Suppressor macrophage treated with lipopolysaccharide for 1 hour (primary cell): Measurements from ENCODE around the gene TIPIN.
"Not testable (repeated sequence)": the region's sequence is repeated elsewhere in the genome, so short reads cannot be mapped to it uniquely, and the experiment has no call there.

Experiments
- DNase-seq, 3 donors: peaks; one replicate each; pipeline ENCODE4 v3.0.0-alpha.2; 2020 to 2022

Gene TIPIN

DNA sequence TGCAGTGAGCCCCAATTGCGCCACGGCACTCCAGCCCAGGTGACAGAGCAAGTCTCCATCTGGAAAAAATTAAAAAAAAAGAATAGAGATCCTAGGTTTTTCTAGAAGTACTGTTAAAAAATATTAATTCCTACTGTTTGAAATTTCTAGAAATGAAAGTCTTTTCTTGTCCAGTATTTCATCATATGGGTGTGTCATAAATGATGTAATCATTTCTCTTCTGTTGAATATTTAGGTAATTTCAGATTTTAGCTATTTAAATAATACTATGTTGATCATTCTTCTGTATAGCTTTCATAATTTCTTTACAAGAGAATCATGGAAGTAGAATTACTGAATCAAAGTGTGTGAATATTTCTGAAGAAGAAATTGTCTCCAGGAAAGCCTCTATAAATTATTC lies 24.9 kb upstream of the TIPIN start:
- peak; percentile 35 to 78 (median 76) for DNase-seq

DNA sequence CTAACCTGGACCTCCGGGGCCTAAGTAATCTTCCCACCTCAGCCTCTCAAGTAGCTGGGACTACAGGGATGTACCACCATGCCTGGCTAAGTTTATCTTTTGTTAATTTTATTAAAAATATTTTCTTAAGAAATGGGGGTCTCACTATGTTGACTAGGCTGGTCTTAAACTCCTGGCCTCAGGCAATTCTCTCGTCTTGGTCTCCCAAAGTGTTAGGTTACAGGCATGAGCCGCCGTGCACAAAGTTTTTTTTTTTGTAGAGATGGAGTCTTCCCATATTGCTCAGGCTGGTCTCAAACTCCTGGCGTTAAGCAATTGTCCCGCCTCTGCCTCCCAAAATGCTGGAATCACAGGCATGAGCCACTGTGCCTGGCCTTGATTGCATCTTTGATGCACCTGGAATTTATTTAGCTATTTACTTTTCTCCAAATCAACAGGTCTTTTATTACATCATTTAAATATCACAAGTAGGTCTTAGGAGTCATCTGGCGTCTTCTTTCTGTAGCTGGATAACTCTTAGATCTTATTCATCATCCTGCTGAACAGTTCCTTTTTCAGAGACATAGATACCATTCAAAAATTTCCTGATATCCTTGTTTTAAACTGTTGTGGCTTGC lies 22.4 kb upstream of the TIPIN start:
- no peak for DNase-seq

DNA sequence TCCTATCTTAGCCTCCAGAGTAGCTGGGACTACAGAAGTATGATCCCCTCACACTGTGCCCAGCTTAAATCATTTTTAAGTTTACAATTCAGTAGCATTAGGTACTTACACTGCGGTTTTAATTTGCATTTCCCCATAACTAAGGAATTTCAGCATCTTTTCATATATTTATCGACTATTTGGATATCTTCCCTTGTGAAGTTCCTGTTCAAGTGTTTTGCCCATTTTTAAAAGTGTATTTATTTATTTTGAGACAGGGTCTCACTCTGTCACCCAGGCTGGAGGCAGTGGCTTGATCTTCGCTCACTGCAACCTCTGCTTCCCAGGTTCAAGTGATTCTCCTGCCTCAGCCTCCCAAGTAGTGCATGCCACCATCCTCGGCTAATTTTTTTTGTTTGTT lies 17.7 kb upstream of the TIPIN start:
- no peak for DNase-seq

DNA sequence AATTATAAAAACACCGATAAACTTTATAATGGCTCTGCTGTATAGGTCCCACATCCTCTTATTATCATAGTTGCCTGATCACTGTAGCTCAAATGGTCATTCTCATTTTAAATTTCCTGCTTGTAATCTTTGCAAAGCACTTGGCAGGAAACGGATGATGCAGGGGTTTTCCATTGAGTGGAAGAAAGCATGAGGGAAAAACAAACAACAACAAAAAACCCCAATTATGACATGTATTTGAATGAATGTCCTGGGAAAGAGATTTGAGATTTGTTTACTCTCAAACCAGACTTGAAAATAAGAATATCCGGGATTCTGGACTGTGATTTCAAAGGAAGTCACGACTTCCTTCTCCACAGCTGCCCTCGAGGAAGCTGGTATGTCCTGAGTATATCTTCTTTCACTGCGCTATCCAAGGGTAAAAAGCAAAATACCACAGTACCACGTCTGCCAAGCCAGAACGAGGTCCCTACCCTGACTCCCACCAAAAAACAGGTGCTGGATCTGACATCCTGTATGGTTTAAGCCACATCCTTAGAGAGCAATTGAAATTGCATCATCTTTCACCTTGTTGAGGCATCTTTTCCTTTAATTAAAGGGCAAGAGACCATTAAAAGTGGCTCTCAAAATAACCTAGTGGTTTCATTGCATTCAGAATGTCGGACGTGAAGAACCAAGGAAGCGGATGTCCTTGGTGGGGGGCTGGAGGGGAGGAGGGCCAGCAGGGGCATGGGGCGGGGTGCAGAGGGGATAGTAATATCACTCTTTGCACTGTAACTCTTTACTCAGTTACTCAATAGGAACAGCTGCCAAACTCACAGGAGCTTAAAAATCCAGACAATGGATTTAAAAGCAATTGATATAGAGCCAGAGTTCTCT lies 13.5 kb upstream of the TIPIN start:
- DNase-seq, result peak; percentile 77 to 89 (median 84)

DNA sequence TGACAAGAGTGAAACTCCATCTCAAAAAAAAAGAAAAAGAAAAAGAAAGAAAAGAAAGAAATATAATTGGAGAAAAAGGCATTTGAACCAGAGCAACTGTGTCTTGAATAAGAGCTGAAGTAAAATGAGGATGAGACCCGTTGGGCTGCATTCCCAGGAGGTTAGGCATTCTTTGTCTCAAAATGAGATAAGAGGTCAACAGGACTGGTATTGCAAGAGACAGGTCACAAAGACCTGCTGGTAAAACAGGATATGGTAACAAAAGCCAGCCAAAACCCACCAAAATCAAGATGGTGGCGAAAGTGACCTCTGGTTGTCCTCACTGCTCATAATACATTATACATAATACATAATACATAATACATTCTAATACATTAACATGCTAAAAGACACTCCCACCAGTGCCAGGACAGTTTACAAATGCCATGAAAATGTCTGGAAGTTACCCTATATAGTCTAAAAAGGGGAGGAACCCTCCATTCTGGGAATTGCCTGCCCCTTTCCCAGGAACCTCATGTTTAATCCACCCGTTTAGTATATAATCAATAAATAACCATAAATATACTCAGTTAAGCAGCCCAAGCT lies 8.6 kb upstream of the TIPIN start:
- DNase-seq, result no peak

DNA sequence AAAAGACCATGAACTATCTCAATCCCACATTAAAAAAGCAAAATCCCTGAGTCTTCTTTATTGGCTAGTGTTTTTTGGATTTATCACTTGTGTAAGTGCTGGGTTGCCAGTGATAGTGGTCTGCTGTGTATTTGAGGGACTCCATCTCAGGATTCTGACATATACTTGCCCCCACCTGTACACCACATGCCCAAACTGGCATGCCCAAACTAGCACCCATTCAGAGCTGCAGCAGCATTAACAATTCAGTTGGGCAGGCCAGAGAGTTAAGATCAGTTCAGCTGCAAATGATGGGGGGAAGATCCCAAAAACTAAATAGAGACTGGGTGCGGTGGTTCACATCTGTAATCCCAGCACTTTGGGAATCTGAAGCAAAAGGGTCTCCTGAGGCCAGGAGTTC lies 6.3 kb upstream of the TIPIN start:
- DNase-seq, result no peak

DNA sequence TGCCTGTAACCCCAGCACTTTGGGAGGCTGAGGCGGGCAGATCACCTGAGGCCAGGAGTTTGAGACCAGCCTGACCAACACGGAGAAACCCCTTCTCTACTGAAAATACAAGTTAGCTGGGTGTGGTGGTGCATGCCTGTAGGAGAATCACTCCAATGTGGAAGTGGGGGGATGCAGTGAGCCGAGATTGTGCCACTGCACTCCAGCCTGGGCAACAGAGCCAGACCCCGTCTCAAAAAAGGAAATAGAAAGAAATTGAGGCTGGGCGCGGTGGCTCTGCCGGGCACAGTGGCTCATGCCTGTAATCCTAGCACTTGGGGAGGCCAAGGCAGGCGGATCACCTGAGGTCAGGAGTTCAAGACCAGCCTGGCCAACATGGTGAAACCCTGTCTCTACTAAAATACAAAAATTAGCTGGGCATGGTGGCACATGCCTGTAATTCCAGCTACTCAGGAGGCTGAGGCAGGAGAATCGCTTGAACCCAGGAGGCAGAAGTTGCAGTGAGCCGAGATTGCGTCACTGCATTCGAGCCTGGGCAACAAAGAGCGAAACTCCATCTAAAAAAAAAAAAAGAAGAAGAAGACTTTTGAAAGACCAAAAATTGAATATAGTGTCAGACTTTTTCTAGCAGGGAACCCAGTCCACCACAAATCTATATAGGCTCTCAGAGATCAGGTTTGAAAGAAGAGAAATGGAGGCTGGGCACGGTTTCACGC lies 5.4 kb upstream of the TIPIN start:
- peak; percentile 13 to 45 (median 45) for DNase-seq

DNA sequence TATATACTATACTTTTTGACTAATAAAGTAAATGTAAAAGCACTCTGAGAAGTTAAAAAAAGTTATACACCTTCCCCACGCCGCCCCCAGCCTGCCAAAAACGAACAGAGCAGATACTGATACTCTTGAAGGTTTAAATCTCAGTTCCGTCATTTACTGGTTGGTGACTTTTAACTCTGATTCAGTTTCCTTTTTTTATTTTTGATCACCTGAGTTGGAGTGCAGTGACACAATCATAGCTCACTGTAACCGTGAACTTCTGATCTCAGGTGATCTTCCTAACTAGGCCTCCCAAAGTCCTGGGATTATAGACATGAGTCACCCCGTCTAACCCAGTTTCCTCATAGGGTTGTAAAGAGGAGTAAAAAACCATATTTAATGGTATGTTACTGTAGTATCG lies 3.3 kb upstream of the TIPIN start:
- DNase-seq, result no peak

DNA sequence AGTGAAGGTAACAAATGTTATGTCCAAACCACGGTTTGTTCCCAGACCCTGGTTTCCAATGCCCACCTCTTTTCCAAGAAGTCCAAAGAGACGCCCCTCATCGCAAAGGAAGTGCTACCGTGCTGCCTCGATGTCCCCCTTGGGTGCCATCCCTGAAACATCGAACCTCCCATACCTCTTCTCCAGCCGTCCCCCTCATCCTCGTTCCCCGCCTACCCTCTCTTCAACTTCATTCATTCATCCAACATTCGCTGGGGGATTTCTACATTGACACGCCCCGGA lies 467 bp downstream of the TIPIN start:
- DNase-seq, result no peak

DNA sequence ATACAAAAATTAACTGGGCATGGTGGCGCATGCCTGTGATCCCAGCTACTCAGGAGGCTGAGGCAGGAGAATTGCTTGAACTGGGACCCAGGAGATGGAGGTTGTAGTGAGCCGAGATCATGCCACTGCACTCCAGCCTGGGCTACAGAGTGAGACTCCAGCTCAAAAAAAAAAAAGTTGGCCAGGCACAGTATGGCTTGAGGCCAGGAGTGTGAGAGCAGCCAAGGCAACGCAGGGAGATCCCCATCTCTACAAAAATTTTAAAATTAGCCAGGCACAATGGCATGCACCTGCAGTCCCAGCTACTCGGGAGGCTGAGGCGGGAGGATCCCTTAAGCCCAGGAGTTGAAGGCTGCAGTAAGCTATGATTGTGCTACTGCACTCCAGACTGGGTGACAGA lies 8.0 kb downstream of the TIPIN start:
- DNase-seq, result not testable (repeated sequence)

DNA sequence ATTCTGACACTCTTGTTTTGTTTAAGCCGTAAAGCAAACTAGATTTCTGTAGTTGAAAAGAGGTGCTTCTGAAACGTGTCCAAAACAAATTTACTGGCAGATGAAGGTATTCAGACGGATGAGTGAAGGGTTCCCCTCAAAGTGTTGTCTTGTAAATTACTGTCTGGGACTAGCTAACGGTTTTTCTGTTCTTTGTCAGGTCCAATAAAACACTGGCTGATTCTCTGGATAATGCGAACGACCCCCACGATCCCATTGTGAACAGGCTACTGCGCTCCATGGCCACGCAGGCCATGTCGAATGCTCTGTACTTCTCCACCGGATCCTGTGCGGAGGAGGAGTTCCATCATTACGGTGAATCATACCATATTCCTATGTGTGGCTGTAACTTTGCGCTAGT lies 27.7 kb downstream of the TIPIN start:
- DNase-seq, result no peak

DNA sequence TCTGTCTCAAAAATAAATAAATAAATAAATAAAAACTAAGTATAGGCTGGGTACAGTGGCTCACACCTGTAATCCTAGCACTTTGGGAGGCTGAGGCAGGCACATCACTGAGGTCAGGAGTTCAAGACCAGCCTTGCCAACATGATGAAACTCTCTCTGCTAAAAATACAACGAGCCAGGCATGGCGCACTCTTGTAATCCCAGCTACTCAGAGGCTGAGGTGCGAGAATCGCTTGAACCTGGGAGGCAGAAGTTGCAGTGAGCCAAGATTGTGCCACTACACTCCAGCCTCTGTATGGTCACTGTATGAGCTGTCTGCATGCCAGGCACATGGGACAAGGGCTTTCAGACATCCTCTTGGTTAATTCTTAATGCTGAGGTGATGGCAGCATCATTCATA lies 28.7 kb downstream of the TIPIN start:
- no peak for DNase-seq

DNA sequence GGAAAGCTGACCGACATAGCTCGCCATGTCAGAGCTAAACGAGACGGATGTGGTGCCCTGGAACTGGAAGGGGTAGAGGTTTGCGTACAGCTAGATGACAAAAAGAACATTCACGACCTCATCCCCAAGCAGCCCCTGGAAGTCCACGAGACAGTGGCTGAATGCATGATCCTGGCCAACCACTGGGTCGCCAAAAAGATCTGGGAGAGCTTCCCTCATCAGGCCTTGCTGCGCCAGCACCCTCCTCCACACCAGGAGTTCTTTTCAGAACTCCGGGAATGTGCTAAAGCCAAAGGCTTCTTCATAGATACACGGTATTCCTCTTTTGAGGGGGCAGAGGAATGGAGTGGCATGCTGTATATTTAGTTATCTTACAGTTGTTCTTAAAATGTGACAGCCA lies 30.4 kb downstream of the TIPIN start:
- no peak for DNase-seq

DNA sequence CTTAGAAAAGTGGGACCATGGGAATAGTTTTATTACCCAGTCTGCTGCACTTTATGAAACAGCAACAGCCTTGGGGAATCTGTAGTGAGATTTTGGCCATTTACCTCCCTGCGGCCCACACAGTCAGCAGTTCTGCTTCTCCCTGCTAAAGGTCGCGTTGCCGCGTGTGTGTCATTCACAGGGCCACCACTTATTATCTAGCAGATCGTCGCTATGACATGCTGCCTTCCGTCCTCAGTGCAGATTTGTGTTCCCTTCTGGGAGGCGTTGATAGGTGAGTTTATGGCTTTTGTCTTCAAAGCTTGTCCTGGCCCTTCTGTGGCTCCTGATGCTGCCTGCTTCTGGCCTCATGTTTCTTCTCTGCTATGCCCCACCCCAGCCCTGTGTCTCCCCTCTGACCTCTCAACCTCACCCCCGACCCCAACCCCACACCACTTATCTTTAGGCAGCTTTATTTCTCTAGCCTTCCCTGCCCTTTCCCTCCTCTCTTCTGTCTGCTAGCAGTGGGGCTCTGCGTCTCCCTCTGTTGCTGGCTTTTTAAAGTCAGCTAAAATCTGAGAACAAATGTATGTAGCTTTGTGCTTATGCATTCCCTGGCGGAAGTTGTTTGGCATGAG lies 33.1 kb downstream of the TIPIN start:
- no peak for DNase-seq

DNA sequence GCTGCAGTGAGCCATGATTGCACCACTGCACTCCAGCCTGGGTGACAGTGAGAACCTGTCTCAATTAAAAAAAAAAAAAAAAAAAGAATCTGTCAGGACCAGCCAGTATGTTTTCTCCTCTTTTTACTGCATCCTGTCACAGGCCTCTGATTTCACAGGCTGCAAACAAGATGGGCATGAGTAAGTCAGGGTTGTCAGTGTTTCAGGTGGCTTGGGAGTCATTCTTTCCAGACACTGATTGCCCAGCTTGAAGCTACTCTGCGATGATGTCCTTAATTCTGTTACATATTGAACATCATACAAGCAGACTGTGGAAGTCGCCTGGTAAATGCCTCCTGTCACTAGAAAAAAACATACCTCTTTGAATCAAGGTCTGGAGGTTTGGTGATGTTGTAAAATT lies 44.3 kb downstream of the TIPIN start:
- DNase-seq, result no peak

DNA sequence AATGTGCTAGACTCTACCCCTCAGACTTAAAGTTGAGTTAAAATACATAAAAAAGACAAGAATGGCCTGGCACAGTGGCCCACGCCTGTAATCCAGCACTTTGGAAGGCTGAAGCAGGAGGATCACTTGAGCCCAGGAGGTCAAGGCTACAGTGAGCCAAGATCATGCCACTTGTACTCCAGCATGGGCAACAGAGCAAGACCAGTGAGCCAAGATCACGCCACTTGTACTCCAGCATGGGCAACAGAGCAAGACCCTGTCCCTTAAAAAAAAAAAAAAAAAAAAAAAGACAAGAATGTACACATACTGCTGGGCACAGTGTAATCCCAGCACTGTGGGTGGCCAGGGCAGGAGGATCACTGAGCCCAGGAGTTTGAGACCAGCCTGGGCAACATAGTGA lies 45.7 kb downstream of the TIPIN start:
- no peak for DNase-seq

DNA sequence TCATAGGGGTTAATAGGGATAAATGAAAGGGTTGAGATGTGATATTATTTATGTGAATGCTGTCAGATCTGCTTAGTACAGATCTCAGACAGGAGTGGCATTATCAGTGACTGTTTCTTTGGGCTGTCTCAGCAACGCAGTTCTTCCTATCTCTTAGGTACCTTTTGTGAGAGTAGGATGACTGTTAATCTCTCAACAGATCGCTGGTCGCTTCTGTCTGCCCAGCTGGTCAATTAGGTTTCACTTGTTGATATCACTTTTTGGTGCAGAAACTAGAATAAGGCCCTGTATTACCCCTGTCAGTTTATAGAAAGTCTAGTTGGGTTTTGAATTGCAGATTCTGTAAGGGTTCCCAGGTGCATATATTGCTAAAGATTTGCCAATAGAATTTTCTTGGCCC lies 46.7 kb downstream of the TIPIN start:
- no peak for DNase-seq

DNA sequence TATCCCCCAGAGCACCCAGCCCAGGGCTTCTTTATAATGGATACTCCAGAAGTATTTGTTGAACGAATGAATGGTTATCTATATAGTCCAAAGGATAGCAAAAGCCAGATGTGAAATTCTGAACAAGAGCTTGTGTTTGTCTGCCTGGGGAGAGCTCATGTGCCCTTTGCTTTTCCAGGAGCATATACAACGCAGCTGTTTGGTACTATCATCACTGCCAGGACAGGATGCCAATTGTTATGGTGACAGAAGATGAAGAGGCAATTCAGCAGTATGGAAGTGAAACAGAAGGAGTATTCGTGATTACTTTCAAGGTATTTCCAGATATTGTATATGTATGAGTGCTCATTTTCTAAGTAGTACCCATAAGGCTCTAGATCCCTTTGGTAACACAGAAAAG lies 48.0 kb downstream of the TIPIN start:
- DNase-seq, result no peak

DNA sequence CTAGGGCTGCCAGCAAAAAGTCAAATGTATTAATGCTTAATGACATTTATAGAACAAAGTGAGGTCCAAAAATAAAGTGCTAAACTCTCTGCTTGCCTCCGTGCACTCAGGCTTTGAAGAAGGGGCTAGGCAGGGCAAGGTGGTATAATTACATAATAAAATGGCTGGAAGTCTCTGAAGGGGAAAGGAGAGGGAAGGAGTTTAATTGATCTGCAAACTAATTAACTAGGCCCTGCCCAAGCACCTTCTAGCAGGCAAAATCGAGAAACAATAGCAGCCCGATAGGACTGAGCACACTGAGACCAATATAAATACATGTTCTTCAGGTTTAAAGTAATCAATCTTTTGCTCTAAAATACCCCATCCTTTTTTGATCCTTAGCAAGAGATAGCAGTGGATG lies 50.1 kb downstream of the TIPIN start:
- no peak for DNase-seq

DNA sequence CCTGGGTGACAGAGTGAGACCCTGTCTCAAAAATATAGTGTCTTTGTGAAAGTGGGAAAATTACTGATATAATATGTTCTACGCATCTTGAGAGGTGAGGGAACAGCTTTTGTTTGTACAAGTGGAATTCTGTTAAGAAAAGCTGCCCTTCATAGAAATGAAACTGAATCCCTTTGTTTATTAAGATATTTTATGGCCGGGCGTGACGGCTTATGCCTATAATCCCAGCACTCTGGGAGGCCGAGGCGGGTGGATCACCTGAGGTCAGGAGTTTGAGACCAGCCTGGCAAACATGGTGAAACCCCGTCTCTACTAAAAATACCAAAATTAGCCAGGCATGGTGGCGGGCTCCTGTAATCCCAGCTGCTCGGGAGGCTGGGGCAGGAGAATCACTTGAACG lies 52.1 kb downstream of the TIPIN start:
- DNase-seq, result not testable (repeated sequence)

DNA sequence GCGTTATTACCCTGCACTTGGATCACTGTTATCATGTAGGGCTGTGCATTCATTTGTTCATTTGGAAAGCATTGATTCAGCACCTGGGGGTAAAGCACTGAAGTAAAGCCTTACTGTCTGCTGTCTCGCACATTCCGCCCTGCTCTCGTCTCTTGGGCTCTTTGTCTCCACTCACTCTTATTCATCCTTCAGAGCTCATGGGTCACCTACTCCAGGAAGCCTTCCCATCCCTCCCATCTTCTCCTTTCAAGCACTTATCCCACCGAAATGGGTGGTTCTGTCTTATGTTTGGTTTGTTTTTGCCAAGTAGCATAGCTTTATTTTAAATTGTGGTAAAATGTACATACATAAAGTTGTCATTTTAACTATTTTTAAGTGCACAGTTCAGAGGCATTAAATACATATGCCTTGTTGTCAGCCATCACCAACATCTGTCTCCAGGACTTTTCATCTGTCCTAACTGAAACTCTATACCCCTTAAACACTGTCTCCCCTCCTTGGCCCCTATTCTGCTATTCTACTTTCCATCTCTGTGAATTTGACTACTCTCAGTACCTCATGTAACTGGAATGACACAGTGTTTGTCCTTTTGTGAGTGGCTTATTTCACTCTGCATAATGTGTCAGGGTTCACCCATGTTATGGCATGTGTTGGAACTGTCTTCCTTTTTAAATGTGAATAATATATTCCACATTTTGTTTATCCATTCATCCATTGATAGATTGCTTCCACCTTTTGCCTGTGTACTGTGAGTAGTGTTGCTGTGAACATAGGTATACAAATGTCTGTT lies 53.8 kb downstream of the TIPIN start:
- no peak for DNase-seq

DNA sequence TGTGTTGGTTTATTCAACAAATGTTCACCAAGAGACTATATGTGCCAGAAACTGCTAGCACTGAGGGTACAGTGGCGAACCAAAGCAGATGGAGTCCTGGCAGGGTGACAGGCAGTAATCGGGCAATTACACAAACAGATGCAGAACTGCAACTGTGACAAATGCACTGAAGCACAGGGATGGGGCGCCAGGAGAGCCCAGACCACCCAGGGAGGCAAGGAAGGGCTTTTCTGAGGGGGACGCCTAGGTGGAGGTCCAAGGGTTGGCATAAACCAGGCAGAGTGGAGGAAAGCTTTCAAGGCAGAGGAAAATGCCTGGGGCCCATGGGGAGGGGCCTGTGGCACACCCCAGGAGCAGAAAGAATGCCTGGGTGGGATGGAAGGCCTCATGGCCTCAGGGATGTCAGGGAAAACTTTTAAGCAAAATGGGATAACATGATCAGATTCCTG lies 57.7 kb downstream of the TIPIN start:
- no peak for DNase-seq

DNA sequence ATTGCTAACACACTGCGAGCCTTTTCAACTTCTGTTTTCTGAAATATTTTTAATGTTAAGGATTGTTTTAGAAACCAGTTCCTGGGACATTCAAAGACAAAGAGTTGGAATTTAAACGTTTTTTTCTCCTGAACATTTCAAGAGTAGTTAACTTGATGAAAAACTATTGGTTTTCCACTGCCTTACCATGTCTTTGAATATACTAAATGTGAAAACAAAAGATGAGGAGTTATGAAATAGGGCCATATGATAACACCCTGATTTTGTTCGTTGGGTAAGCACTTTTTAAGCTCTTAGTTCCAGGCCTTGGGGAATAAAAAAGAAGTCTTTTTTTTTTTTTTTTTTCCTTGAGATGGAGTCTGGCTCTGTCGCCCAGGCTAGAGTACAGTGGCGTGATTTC lies 60.3 kb downstream of the TIPIN start:
- no peak for DNase-seq
